ENCODE measurements around the gene KLHL36.
"Not testable (repeated sequence)": the region's sequence is repeated elsewhere in the genome, so short reads cannot be mapped to it uniquely, and the experiment has no call there.

Gene KLHL36

GRCh38 chr16:84616515-84616914 lies 31.8 kb upstream of the KLHL36 start:
- DNase-seq (ENCODE audit: low read depth in 2 of 2) = no peak

- peak in 1 of 2 donors; percentile 36 for DNase-seq (ENCODE audit: low read depth in 2 of 2)
Measured at GRCh38 chr16:84617041-84617790, 31.1 kb upstream of the KLHL36 start.

GRCh38 chr16:84617791-84618580 lies 30.3 kb upstream of the KLHL36 start, which contains the start of gene COTL1:
TSS of gene COTL1 (minus strand) at chr16:84618078. CDS start at chr16:84617914, 164 bp downstream.
- peak; percentile 94 to 98 for DNase-seq (ENCODE audit: low read depth in 2 of 2)

GRCh38 chr16:84618581-84619460 lies 29.5 kb upstream of the KLHL36 start:
- no peak for DNase-seq (ENCODE audit: low read depth in 2 of 2)

- not testable (repeated sequence) for DNase-seq (ENCODE audit: low read depth in 2 of 2)
Measured at GRCh38 chr16:84620913-84621312, 27.4 kb upstream of the KLHL36 start.

GRCh38 chr16:84625556-84625955 lies 22.8 kb upstream of the KLHL36 start:
- no peak for DNase-seq (ENCODE audit: low read depth in 2 of 2)

GRCh38 chr16:84628226-84628731 lies 20.0 kb upstream of the KLHL36 start:
- DNase-seq (ENCODE audit: low read depth in 2 of 2) = no peak

GRCh38 chr16:84629580-84629979 lies 18.7 kb upstream of the KLHL36 start:
- no peak for DNase-seq (ENCODE audit: low read depth in 2 of 2)

- no peak for DNase-seq (ENCODE audit: low read depth in 2 of 2)
Measured at GRCh38 chr16:84630009-84630408, 18.3 kb upstream of the KLHL36 start.

- no peak for DNase-seq (ENCODE audit: low read depth in 2 of 2)
Measured at GRCh38 chr16:84630446-84631152, 17.7 kb upstream of the KLHL36 start.

GRCh38 chr16:84631153-84631466 lies 17.2 kb upstream of the KLHL36 start:
- no peak for DNase-seq (ENCODE audit: low read depth in 2 of 2)

GRCh38 chr16:84631886-84632285 lies 16.4 kb upstream of the KLHL36 start:
- no peak for DNase-seq (ENCODE audit: low read depth in 2 of 2)

GRCh38 chr16:84632862-84633261 lies 15.4 kb upstream of the KLHL36 start:
- DNase-seq (ENCODE audit: low read depth in 2 of 2) = not testable (repeated sequence)

- DNase-seq (ENCODE audit: low read depth in 2 of 2) = no peak
Measured at GRCh38 chr16:84633622-84634021, 14.7 kb upstream of the KLHL36 start.

- DNase-seq (ENCODE audit: low read depth in 2 of 2) = no peak
Measured at GRCh38 chr16:84635702-84636101, 12.6 kb upstream of the KLHL36 start.

- no peak for DNase-seq (ENCODE audit: low read depth in 2 of 2)
Measured at GRCh38 chr16:84637709-84638108, 10.6 kb upstream of the KLHL36 start.

- no peak for DNase-seq (ENCODE audit: low read depth in 2 of 2)
Measured at GRCh38 chr16:84638231-84638806, 10.0 kb upstream of the KLHL36 start.

GRCh38 chr16:84640145-84640544 lies 8.2 kb upstream of the KLHL36 start:
- DNase-seq (ENCODE audit: low read depth in 2 of 2) = no peak

GRCh38 chr16:84641643-84642358 lies 6.5 kb upstream of the KLHL36 start:
- DNase-seq (ENCODE audit: low read depth in 2 of 2) = no peak

- no peak for DNase-seq (ENCODE audit: low read depth in 2 of 2)
Measured at GRCh38 chr16:84643180-84643583, 5.1 kb upstream of the KLHL36 start.
